H1 (cell line): ENCODE results near the gene NLRP8. TPM values are rescaled to one million over a fixed set of nuclear protein-coding genes. Genes with fewer than 3 reads are reported as not detected.

Experiments
- CBX5 ChIP-seq: fragments of 300-800, 300-1000 bp; sonication (generic); IDR thresholded peaks from 2 replicates; pipeline ENCODE4 v1.7.1; 2016; ENCODE audit warnings: antibody characterized with exemption, low read length, low read depth
- JUN ChIP-seq: IDR thresholded peaks from 2 replicates; pipeline ENCODE4 v1.6.1; 2011; ENCODE audit warnings: low read depth, mild to moderate bottlenecking, improper control_type of control experiment, low read length
- KDM1A ChIP-seq: fragments of 200-600, 300-600 bp; sonication (generic); IDR thresholded peaks from 2 replicates; pipeline ENCODE4 v1.7.1; 2016; ENCODE audit warnings: mild to moderate bottlenecking, low read length, borderline replicate concordance
- SP4 ChIP-seq: IDR thresholded peaks from 2 replicates; pipeline ENCODE4 v1.6.1; 2012; ENCODE audit warnings: low read length, inconsistent platforms
- polyA plus RNA-seq, 7 experiments: library from polyadenylated mRNA; depleted of rRNA in 3 of 7; stranded (reverse) in 5 of 7; unstranded in 2 of 7; fragments of >200 nt in 5 of 7; fragments of 200-250 nt in 2 of 7; gene quantifications; 1 replicate in 5 of 7; 2 replicates in 1 of 7; 4 replicates in 1 of 7; pipeline versions ENCODE4 v1.2.1 to v1.2.3, GENCODE V29; 2011 to 2013; ENCODE audit warnings: missing spikeins in 2 of 7, mixed read lengths in 2 of 7
- total RNA-seq: library from RNA; stranded (reverse); fragmentation: NEBNext Ultra II Directional; extraction: Animal tissue kit (Norgen Biotek cat#: 25700); gene quantifications from 2 replicates; pipeline ENCODE4 v1.2.1, GENCODE V29; 2021
- TF ChIP-seq, protein P1 (sequence below), 3 experiments: IDR thresholded peaks; 1 replicate in 2 of 3; 2 replicates in 1 of 3; pipeline versions ENCODE4 v1.5.1 to v1.6.1; 2011; ENCODE audit warnings: low read length in 3 of 3, mild to moderate bottlenecking in 3 of 3, inconsistent platforms in 2 of 3, low read depth in 1 of 3, moderate library complexity in 1 of 3; ENCODE audit not compliant: insufficient read depth in 1 of 3; ENCODE audit errors: control extremely low read depth in 1 of 3

Gene NLRP8
- total and polyA plus RNA-seq, 2 of the 8 experiments (the other 6 are each of a cell fraction or from before 2014, with no cell fraction given), result not detected

DNA sequence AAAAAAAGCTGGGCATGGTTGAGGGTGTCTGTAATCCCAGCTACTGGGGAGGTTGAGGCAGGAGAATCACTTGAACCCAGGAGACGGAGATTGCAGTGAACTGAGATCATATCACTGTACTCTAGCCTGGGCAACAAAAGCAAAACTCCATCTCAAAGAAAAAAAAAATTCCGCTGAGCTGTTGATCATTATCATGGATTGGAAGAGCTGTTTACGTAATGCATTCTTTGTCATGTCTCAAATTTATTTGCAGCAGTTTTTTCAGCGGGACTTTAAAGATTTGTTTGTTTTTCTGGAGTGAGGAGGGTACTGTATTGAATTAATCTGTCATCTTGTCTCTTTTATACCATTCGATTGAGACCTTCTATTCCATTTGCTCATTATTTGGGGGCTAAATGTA is 43.2 kb downstream of the NLRP8 start (continued):
- TF ChIP-seq, protein P1, sequence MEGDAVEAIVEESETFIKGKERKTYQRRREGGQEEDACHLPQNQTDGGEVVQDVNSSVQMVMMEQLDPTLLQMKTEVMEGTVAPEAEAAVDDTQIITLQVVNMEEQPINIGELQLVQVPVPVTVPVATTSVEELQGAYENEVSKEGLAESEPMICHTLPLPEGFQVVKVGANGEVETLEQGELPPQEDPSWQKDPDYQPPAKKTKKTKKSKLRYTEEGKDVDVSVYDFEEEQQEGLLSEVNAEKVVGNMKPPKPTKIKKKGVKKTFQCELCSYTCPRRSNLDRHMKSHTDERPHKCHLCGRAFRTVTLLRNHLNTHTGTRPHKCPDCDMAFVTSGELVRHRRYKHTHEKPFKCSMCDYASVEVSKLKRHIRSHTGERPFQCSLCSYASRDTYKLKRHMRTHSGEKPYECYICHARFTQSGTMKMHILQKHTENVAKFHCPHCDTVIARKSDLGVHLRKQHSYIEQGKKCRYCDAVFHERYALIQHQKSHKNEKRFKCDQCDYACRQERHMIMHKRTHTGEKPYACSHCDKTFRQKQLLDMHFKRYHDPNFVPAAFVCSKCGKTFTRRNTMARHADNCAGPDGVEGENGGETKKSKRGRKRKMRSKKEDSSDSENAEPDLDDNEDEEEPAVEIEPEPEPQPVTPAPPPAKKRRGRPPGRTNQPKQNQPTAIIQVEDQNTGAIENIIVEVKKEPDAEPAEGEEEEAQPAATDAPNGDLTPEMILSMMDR (IDR thresholded peaks at IDR 0.05; ENCODE audit: control extremely low read depth in 1 of 3, insufficient read depth in 1 of 3, low read depth in 1 of 3, low read length in 3 of 3), result no peak
- no peak for TF ChIP-seq KDM1A
- TF ChIP-seq CBX5, result no peak
- TF ChIP-seq JUN, result no peak
- TF ChIP-seq SP4, result no peak
